Thyroid gland (tissue), 4 donors: ENCODE measurements around the gene CABP4.

ENCODE experiments used
- POLR2A ChIP-seq, 2 donors: fragments of 450-650 bp; IDR thresholded peaks; one replicate each; pipeline ENCODE4 v1.6.1; 2017; ENCODE audit warnings: antibody characterized with exemption in 2 of 2, mild to moderate bottlenecking in 2 of 2, moderate library complexity in 1 of 2
- TF ChIP-seq, protein P1 (sequence below), 6 experiments: fragments of 200-600 bp in 3 of 6; fragments of 450-650 bp in 3 of 6; sonication (generic) in 3 of 6; IDR thresholded peaks; one replicate each; pipeline ENCODE4 v1.5.1; 2016 to 2019; ENCODE audit warnings: antibody characterized with exemption in 6 of 6, mild to moderate bottlenecking in 2 of 6, inconsistent platforms in 1 of 6, moderate library complexity in 1 of 6

DNA sequence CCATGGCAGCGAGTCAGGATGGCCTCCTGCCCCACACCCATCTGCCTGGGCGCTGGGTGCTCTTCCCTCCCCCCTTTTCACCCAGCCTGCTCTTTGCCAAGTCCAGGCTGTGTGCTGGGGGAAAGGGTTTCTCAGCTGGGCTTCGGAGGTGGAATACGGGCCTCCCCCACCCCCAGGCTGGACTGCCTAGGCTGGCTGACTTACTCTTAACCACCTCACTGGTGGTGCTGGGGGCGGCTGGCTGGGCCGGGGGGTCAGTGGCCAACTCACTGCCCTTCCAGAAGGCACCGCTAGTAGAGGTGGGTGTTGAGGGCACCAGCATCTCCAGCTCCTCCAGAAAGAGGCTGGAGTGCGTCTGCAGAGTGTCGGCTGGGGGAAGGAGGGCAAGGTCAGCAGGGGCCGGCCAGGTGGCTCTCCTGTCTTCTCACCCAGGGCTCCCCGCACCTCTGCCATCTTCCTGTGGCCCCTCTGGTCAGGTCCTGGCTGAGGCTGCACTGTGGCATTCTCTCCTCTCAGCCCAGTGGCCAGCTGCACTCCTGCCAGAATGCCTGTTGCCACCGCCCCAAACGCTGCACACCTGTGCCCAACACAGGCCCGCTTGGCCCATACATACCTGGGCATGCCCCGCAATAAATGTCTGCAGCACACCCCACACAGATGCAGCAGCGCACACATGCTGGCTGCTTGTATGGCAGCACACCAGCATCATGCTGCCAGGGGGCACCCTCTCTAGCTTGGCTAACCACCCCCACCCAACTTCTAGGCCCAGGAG, 40.3 kb downstream of the CABP4 start:
- TF ChIP-seq, protein P1, sequence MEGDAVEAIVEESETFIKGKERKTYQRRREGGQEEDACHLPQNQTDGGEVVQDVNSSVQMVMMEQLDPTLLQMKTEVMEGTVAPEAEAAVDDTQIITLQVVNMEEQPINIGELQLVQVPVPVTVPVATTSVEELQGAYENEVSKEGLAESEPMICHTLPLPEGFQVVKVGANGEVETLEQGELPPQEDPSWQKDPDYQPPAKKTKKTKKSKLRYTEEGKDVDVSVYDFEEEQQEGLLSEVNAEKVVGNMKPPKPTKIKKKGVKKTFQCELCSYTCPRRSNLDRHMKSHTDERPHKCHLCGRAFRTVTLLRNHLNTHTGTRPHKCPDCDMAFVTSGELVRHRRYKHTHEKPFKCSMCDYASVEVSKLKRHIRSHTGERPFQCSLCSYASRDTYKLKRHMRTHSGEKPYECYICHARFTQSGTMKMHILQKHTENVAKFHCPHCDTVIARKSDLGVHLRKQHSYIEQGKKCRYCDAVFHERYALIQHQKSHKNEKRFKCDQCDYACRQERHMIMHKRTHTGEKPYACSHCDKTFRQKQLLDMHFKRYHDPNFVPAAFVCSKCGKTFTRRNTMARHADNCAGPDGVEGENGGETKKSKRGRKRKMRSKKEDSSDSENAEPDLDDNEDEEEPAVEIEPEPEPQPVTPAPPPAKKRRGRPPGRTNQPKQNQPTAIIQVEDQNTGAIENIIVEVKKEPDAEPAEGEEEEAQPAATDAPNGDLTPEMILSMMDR (IDR thresholded peaks at IDR 0.05), result no peak
- TF ChIP-seq POLR2A (IDR thresholded peaks at IDR 0.05), result no peak
